HepG2 (cell line): ENCODE data around the gene RIPOR1. TPM values are rescaled to one million over a fixed set of nuclear protein-coding genes. Genes with fewer than 3 reads are reported as not detected.

Experiments used
- FOXJ3 ChIP-seq: sonication (generic); formaldehyde crosslinking; IDR thresholded peaks from 2 replicates; pipeline ENCODE4 v1.4.0; 2020; ENCODE audit warnings: missing genetic modification reagents, mild to moderate bottlenecking, borderline replicate concordance
- GZF1 ChIP-seq: sonication (generic); formaldehyde crosslinking; IDR thresholded peaks from 2 replicates; pipeline ENCODE4 v1.5.1; 2020; ENCODE audit warnings: mild to moderate bottlenecking, missing genetic modification reagents
- KIAA2018 ChIP-seq: sonication (generic); formaldehyde crosslinking; IDR thresholded peaks from 2 replicates; pipeline ENCODE4 v1.5.0; 2020; ENCODE audit warnings: mild to moderate bottlenecking, missing genetic modification reagents, borderline replicate concordance
- MAFK ChIP-seq, 2 experiments: IDR thresholded peaks in 1 of 2; conservative IDR thresholded peaks in 1 of 2; 2 replicates each; pipeline ENCODE4 v1.6.1; 2011; ENCODE audit warnings: improper control_type of control experiment in 2 of 2, low read length in 2 of 2
- MTA1 ChIP-seq: sonication (generic); formaldehyde crosslinking; IDR thresholded peaks from 2 replicates; pipeline ENCODE4 v1.4.0; 2020; ENCODE audit warnings: missing genetic modification reagents, mild to moderate bottlenecking, borderline replicate concordance
- NFAT5 ChIP-seq: sonication (generic); formaldehyde crosslinking; IDR thresholded peaks from 2 replicates; pipeline ENCODE4 v1.4.0; 2020; ENCODE audit warnings: missing genetic modification reagents
- NFE2 ChIP-seq: sonication (generic); formaldehyde crosslinking; IDR thresholded peaks from 2 replicates; pipeline ENCODE4 v1.4.0; 2020; ENCODE audit warnings: missing genetic modification reagents
- SIX1 ChIP-seq: sonication (generic); formaldehyde crosslinking; IDR thresholded peaks from 2 replicates; pipeline ENCODE4 v1.4.0; 2020; ENCODE audit warnings: missing genetic modification reagents, borderline replicate concordance
- TAF15 ChIP-seq: fragments of 200-400 bp; formaldehyde crosslinking; IDR thresholded peaks from one replicate; pipeline ENCODE4 v1.6.1; 2018; ENCODE audit warnings: mild to moderate bottlenecking, low read depth, low read length; ENCODE audit not compliant: poor library complexity, severe bottlenecking
- TCF7L2 ChIP-seq: IDR thresholded peaks from 2 replicates; pipeline ENCODE4 v1.6.1; 2011; ENCODE audit warnings: mild to moderate bottlenecking, low read depth, low read length, moderate library complexity
- TOE1 ChIP-seq: sonication (generic); formaldehyde crosslinking; IDR thresholded peaks from 2 replicates; pipeline ENCODE4 v1.4.0; 2020; ENCODE audit warnings: mild to moderate bottlenecking, missing genetic modification reagents
- ZNF354B ChIP-seq: sonication (generic); formaldehyde crosslinking; IDR thresholded peaks from 2 replicates; pipeline ENCODE4 v1.8.0; 2022; ENCODE audit warnings: mild to moderate bottlenecking, missing genetic modification reagents
- ZNF691 ChIP-seq: sonication (generic); formaldehyde crosslinking; IDR thresholded peaks from 2 replicates; pipeline ENCODE4 v1.4.0; 2020; ENCODE audit warnings: missing genetic modification reagents, low read depth, mild to moderate bottlenecking, borderline replicate concordance
- ZNF788 ChIP-seq: sonication (generic); formaldehyde crosslinking; IDR thresholded peaks from 2 replicates; pipeline ENCODE4 v1.5.0; 2020; ENCODE audit warnings: mild to moderate bottlenecking, missing genetic modification reagents, borderline replicate concordance
- polyA plus RNA-seq, 8 experiments: library from polyadenylated mRNA; depleted of rRNA in 3 of 8; stranded (reverse) in 7 of 8; unstranded in 1 of 8; fragments of >200 nt; fragmentation: Illumina TruSeq in 4 of 8; extraction: Trizol in 4 of 8; gene quantifications; 2 replicates each; pipeline versions ENCODE4 v1.2.1 to v1.2.3, GENCODE V29; 2011 to 2016; ENCODE audit warnings: low read depth in 4 of 8, missing spikeins in 1 of 8, mixed read lengths in 1 of 8; ENCODE audit not compliant: insufficient read depth in 1 of 8
- total RNA-seq, 5 experiments: library from RNA; depleted of rRNA; stranded (reverse); fragments of >200 nt; fragmentation: Illumina TruSeq; extraction: Trizol; gene quantifications; 2 replicates each; pipeline ENCODE4 v1.2.3, GENCODE V29; 2016; ENCODE audit warnings: low read depth in 1 of 5

Gene RIPOR1
- total and polyA plus RNA-seq, 2 of the 13 experiments (the other 11 are each of a cell fraction or from before 2014, with no cell fraction given), result 4.6 to 8.1 TPM

GRCh38 chr16:67537636-67538591, 9.3 kb downstream of the RIPOR1 start (continued):
- TF ChIP-seq NFAT5 (CRISPR knock-in tag), result no peak
- TF ChIP-seq KIAA2018 (CRISPR knock-in tag), result no peak
- no peak for TF ChIP-seq GZF1 (CRISPR knock-in tag)
- TF ChIP-seq TOE1 (CRISPR knock-in tag), result no peak
- TF ChIP-seq MTA1 (CRISPR knock-in tag), result no peak
- TF ChIP-seq MAFK (conservative IDR thresholded peaks at IDR 0.05 in 1 of 2, IDR thresholded peaks at IDR 0.05 in 1 of 2; ENCODE audit: low read length in 2 of 2), result no peak
- TF ChIP-seq NFE2 (CRISPR knock-in tag), result no peak
- TF ChIP-seq TAF15, result no peak
- no peak for TF ChIP-seq TCF7L2
- TF ChIP-seq FOXJ3 (CRISPR knock-in tag), result no peak
- no peak for TF ChIP-seq ZNF788
- TF ChIP-seq ZNF691 (CRISPR knock-in tag), result peak; percentile 53; the same call in 1 of the 2 replicates
- TF ChIP-seq SIX1 (CRISPR knock-in tag), result no peak
- TF ChIP-seq ZNF354B (CRISPR knock-in tag), result no peak
